RWPE1 (cell line): Measurements from ENCODE around the gene EML1.

ENCODE experiments used
- CTCF ChIA-PET: fragments of 350-600 bp; sonication (Branson Sonifier 250); formaldehyde crosslinking; extraction: SDS; loops from one replicate; lab custom pipeline; 2021; lab: Yijun Ruan, JAX
- POLR2A ChIA-PET: fragments of 400-600 bp; formaldehyde crosslinking; extraction: SDS; loops from one replicate; lab custom pipeline; 2020; ENCODE audit warnings: antibody characterized with exemption; ENCODE audit not compliant: low non-redundant PET; lab: Yijun Ruan, JAX
- DNase-seq: peaks from one replicate; pipeline ENCODE4 v3.0.0; 2012; ENCODE audit warnings: low spot score
- H3K27ac ChIP-seq: fragments of 450-650 bp; 2 replicates; pipeline ENCODE4 v1.5.1; 2017
- CTCF ChIP-seq: fragments of 450-650 bp; conservative IDR thresholded peaks from 2 replicates; pipeline ENCODE4 v1.5.1; 2017; ENCODE audit warnings: low read depth, mild to moderate bottlenecking

EML1 gene

GRCh38 chr14:99793213-99794150, at the start of gene EML1:
Gene EML1, plus strand, starts transcription at chr14:99793413. Its CDS starts 64 bp downstream, at chr14:99793477.
- H3K27ac ChIP-seq = 0 out of 2 replicates have a peak within 1 kb of the TSS, but pooled peaks have one; percentile 29
- ChIA-PET CTCF (interaction anchor here (0.6 to 1.0 kb wide), 3 partner anchors 63 to 130 kb away, joined by 4 to 5 read pairs (median 4); no protein-coding TSS in a partner anchor), POLR2A (interaction anchor here (0.6 kb wide), 2 partner anchors 53 to 110 kb away, joined by 3 to 5 read pairs; partner anchors contain the start of gene CYP46A1)
- peak; percentile 90 for DNase-seq
- TF ChIP-seq CTCF = peak; percentile 66

GRCh38 chr14:99744199-99744872, 48.9 kb upstream of the EML1 start:
- DNase-seq = no peak
- TF ChIP-seq CTCF = no peak
- POLR2A ChIA-PET = no interaction called here
- CTCF ChIA-PET = interaction anchor here (0.6 to 1.4 kb wide), 3 partner anchors 14 to 173 kb away, joined by 3 to 5 read pairs (median 3); no protein-coding TSS in a partner anchor
- H3K27ac ChIP-seq = no peak overlapping the region

GRCh38 chr14:99744873-99745224, 48.4 kb upstream of the EML1 start:
- ChIA-PET CTCF (interaction anchor here (1.2 kb wide), 1 partner anchor 12 kb away, joined by 3 read pairs; no protein-coding TSS in a partner anchor), POLR2A (no interaction called here)
- TF ChIP-seq CTCF = no peak
- no peak overlapping the region for H3K27ac ChIP-seq
- no peak for DNase-seq

- no peak for TF ChIP-seq CTCF
- no peak overlapping the region for H3K27ac ChIP-seq
- CTCF ChIA-PET = interaction anchor here (0.6 to 1.2 kb wide), 2 partner anchors 12 to 96 kb away, joined by 3 read pairs; no protein-coding TSS in a partner anchor
- no peak for DNase-seq
- POLR2A ChIA-PET = no interaction called here
These were observed 47.8 kb upstream of the EML1 start for GRCh38 chr14:99745307-99745951.

- no peak for TF ChIP-seq CTCF
- ChIA-PET CTCF (interaction anchor here (0.5 to 1.1 kb wide), 5 partner anchors 16 to 281 kb away, joined by 3 to 5 read pairs (median 3); no protein-coding TSS in a partner anchor), POLR2A (no interaction called here)
- no peak for DNase-seq
- no peak overlapping the region for H3K27ac ChIP-seq
These were observed 46.0 kb upstream of the EML1 start for GRCh38 chr14:99747167-99747566.
